Lower lobe of right lung (tissue), 2 donors: ENCODE results near the gene HSPA9. TPM values are rescaled to one million over a fixed set of nuclear protein-coding genes. Genes with fewer than 3 reads are reported as not detected.

Experiments used
- ATAC-seq, 2 donors: fragments of 200-7000 bp; cut with Tn5 transposase; one replicate each; pipeline ENCODE4 v1.9.1; 2020 to 2022; ENCODE audit warnings: mild to moderate bottlenecking in 2 of 2, moderate library complexity in 2 of 2
- DNase-seq: peaks from one replicate; pipeline ENCODE4 v3.0.0-alpha.2; 2020
- H3K27ac ChIP-seq: fragments of 200-600 bp; one replicate; pipeline ENCODE4 v1.8.0; 2022
- H3K27me3 ChIP-seq: fragments of 200-600 bp; one replicate; pipeline ENCODE4 v1.8.0; 2022; ENCODE audit warnings: low read depth
- H3K36me3 ChIP-seq: fragments of 200-600 bp; one replicate; pipeline ENCODE4 v1.8.0; 2022; ENCODE audit warnings: mild to moderate bottlenecking
- H3K4me1 ChIP-seq: fragments of 200-600 bp; one replicate; pipeline ENCODE4 v1.8.0; 2022
- H3K4me3 ChIP-seq: fragments of 200-600 bp; one replicate; pipeline ENCODE4 v1.8.0; 2022; ENCODE audit warnings: mild to moderate bottlenecking
- H3K9me3 ChIP-seq: fragments of 200-600 bp; one replicate; pipeline ENCODE4 v1.8.0; 2022
- CTCF ChIP-seq: fragments of 200-600 bp; IDR thresholded peaks from one replicate; pipeline ENCODE4 v1.8.0; 2022; ENCODE audit warnings: antibody characterized with exemption, mild to moderate bottlenecking
- intact Hi-C: fragments of 100-400 bp; cut with DNase I; formaldehyde crosslinking; loops from one replicate; pipeline ENCODE4 v1.11.0; 2022
- total RNA-seq: library from RNA; stranded (reverse); fragmentation: NEBNext Ultra II Directional; extraction: Animal tissue kit (Norgen Biotek cat#: 25700); gene quantifications from one replicate; pipeline ENCODE4 v1.2.1, GENCODE V29; 2021
- donor health status: DM: no; HTN: yes; CAD: no; lungs with severe emphysema.

The HSPA9 gene
- total RNA-seq, 1 donor from 2014 or later = 148 TPM

- Histone ChIP-seq H3K36me3 (peaks cover 8% of the 10 kb centered on the region), H3K27me3 (no peaks in the 10 kb centered on the region), H3K4me3 (peak overlapping the region; percentile 94), H3K4me1 (peaks cover 68% of the 10 kb centered on the region), H3K9me3 (no peaks in the 10 kb centered on the region), H3K27ac (peak overlapping the region; percentile 99)
- no peak for ATAC-seq
- TF ChIP-seq CTCF = no peak
- intact Hi-C loops = no loop called here
- DNase-seq = no peak
Observed at GRCh38 chr5:138542180-138542955, 32.8 kb downstream of the HSPA9 start.

- Histone ChIP-seq H3K27ac (peak overlapping the region; percentile 99), H3K27me3 (no peaks in the 10 kb centered on the region), H3K4me1 (peaks cover 66% of the 10 kb centered on the region), H3K36me3 (peaks cover 11% of the 10 kb centered on the region), H3K4me3 (peak overlapping the region; percentile 94), H3K9me3 (no peaks in the 10 kb centered on the region)
- no peak for ATAC-seq
- DNase-seq = no peak
- intact Hi-C loops = no loop called here
- no peak for TF ChIP-seq CTCF
Observed at GRCh38 chr5:138541511-138542179, 33.6 kb downstream of the HSPA9 start.

- H3K4me3 ChIP-seq = no peak overlapping the region
- H3K27me3 ChIP-seq = no peaks in the 10 kb centered on the region
- peaks cover 47% of the 10 kb centered on the region for H3K4me1 ChIP-seq
- no peak for TF ChIP-seq CTCF
- intact Hi-C loops = no loop called here
- H3K9me3 ChIP-seq = no peaks in the 10 kb centered on the region
- DNase-seq = no peak
- no peak overlapping the region for H3K27ac ChIP-seq
- peaks cover 10% of the 10 kb centered on the region for H3K36me3 ChIP-seq
- no peak for ATAC-seq
Observed at GRCh38 chr5:138539791-138540190, 35.4 kb downstream of the HSPA9 start.

GRCh38 chr5:138538943-138539627 lies 36.1 kb downstream of the HSPA9 start:
- DNase-seq (no peak), ATAC-seq (no peak)
- H3K27me3 ChIP-seq = no peaks in the 10 kb centered on the region
- H3K4me1 ChIP-seq = peaks cover 47% of the 10 kb centered on the region
- no peak overlapping the region for H3K27ac ChIP-seq
- TF ChIP-seq CTCF = no peak
- H3K4me3 ChIP-seq = no peak overlapping the region
- intact Hi-C loops = no loop called here
- peaks cover 10% of the 10 kb centered on the region for H3K36me3 ChIP-seq
- H3K9me3 ChIP-seq = no peaks in the 10 kb centered on the region

GRCh38 chr5:138536665-138537315 lies 38.4 kb downstream of the HSPA9 start:
- Histone ChIP-seq H3K4me3 (no peak overlapping the region), H3K36me3 (peaks cover 18% of the 10 kb centered on the region), H3K9me3 (no peaks in the 10 kb centered on the region), H3K4me1 (peaks cover 51% of the 10 kb centered on the region), H3K27ac (no peak overlapping the region), H3K27me3 (no peaks in the 10 kb centered on the region)
- intact Hi-C loops = no loop called here
- DNase-seq = no peak
- peak; percentile 13 for TF ChIP-seq CTCF
- peak in 1 of 2 donors; percentile 23 for ATAC-seq
